PFSK-1 (cell line): ENCODE measurements around the gene KLK3.

Experiments
- POLR2AphosphoS5 ChIP-seq: IDR thresholded peaks from 2 replicates; pipeline ENCODE4 v1.6.1; 2012; ENCODE audit warnings: low read depth, mild to moderate bottlenecking, control low read depth, low read length, moderate library complexity
- REST ChIP-seq, 2 experiments: IDR thresholded peaks; 2 replicates each; pipeline versions ENCODE4 v1.6.1 to v1.8.0; 2011 to 2012; ENCODE audit warnings: low read depth in 2 of 2, low read length in 2 of 2, control low read depth in 1 of 2, inconsistent platforms in 1 of 2, mild to moderate bottlenecking in 1 of 2, moderate library complexity in 1 of 2; ENCODE audit not compliant: insufficient read depth in 1 of 2
- SIN3A ChIP-seq: IDR thresholded peaks from 2 replicates; pipeline ENCODE4 v1.6.1; 2012; ENCODE audit warnings: mild to moderate bottlenecking, low read length, moderate library complexity, borderline replicate concordance; ENCODE audit not compliant: insufficient read depth

- TF ChIP-seq POLR2AphosphoS5 (no peak), REST (IDR thresholded peaks at IDR 0.05; ENCODE audit: insufficient read depth in 1 of 2, low read depth in 2 of 2, low read length in 2 of 2) (no peak), SIN3A (no peak)
These were observed 19.5 kb upstream of the KLK3 start for GRCh38 chr19:50835103-50835784.
